ENCODE data around the gene PAK3.

PAK3 gene

DNA sequence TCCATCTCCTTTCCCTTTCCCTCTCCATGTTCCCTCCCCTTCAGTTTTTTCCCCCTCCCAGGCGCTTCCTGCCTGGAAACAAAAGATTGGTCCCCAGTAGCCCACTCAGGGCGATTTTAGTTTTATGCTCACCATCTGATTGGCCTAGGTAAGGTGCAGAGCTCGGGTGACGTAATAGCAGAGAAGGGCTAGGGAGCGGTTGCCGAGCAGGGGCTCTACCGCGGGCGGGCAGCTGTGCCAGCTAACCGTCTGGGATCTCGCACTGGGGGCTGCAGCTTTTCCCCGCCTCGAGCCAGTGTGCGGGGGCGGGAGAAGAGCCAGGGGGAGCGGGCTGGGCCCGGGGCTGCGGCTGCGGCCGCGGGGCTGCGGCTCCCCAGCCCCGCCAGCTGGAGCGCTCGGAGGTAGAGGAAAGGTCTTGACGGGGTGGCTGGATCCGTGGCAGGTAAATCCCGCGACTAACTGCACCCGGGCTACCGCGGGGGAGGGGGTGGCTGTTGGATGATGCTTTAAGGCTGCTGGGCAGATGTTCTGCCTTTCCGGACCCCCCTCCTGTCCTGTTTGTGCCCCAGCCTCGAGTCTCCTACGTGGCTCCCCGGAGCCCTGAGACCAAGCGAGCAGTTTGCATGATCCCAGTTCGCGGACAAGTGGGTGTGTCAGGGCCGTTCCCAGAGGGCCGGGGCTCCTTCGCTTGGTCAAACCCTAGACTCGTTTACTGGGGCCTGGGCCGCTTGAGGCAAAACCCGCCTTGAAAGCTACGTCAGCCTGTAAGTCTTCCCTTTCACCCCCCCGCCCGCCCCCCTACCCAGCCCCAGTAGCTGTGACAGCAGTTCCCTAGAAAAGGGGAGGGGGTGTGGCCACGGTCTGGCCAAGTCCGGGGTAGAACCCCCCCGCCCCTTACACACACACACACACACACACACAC, at the start of gene PAK3:
Gene PAK3 (plus strand): TSS at position 218 of the 922 bp plus-strand sequence. CDS start 26,913 bp downstream, outside the sequence.
- H3K27me3 ChIP-seq (ENCODE audit: control insufficient read depth, insufficient read depth, low read length): no peaks in the 10 kb centered on the region
- no peaks in the 10 kb centered on the region for H3K4me1 ChIP-seq
- no peaks in the 10 kb centered on the region for H3K79me2 ChIP-seq
- peak within 1 kb of the TSS; percentile 79 for H3K4me2 ChIP-seq (ENCODE audit: low read length)
- H3K9ac ChIP-seq: no peak within 1 kb of the TSS
- H3K36me3 ChIP-seq (ENCODE audit: control insufficient read depth, insufficient read depth, low read length): no peaks in the 10 kb centered on the region
- no peaks in the 10 kb centered on the region for H3K9me3 ChIP-seq (ENCODE audit: control insufficient read depth, low read length)
- TF ChIP-seq, protein P1, sequence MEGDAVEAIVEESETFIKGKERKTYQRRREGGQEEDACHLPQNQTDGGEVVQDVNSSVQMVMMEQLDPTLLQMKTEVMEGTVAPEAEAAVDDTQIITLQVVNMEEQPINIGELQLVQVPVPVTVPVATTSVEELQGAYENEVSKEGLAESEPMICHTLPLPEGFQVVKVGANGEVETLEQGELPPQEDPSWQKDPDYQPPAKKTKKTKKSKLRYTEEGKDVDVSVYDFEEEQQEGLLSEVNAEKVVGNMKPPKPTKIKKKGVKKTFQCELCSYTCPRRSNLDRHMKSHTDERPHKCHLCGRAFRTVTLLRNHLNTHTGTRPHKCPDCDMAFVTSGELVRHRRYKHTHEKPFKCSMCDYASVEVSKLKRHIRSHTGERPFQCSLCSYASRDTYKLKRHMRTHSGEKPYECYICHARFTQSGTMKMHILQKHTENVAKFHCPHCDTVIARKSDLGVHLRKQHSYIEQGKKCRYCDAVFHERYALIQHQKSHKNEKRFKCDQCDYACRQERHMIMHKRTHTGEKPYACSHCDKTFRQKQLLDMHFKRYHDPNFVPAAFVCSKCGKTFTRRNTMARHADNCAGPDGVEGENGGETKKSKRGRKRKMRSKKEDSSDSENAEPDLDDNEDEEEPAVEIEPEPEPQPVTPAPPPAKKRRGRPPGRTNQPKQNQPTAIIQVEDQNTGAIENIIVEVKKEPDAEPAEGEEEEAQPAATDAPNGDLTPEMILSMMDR (IDR thresholded peaks at IDR 0.05): no peak
- peak within 1 kb of the TSS; percentile 50 for H3K4me3 ChIP-seq (ENCODE audit: low read depth, low read length)
- no peak within 1 kb of the TSS for H3K27ac ChIP-seq
- H2AFZ ChIP-seq: peak within 1 kb of the TSS; percentile 87

- Histone ChIP-seq H3K4me3 (ENCODE audit: low read depth, low read length) (no peak overlapping the region), H3K79me2 (no peaks in the 10 kb centered on the region), H3K27ac (no peak overlapping the region), H3K27me3 (ENCODE audit: control insufficient read depth, insufficient read depth, low read length) (no peaks in the 10 kb centered on the region), H3K4me2 (ENCODE audit: low read length) (no peak overlapping the region), H3K36me3 (ENCODE audit: control insufficient read depth, insufficient read depth, low read length) (no peaks in the 10 kb centered on the region), H2AFZ (no peak overlapping the region), H3K9ac (no peak overlapping the region), H3K4me1 (no peaks in the 10 kb centered on the region), H3K9me3 (ENCODE audit: control insufficient read depth, low read length) (no peaks in the 10 kb centered on the region)
- TF ChIP-seq, protein P1 (IDR thresholded peaks at IDR 0.05): no peak
Observed at GRCh38 chrX:111047575-111047974, 48.4 kb upstream of the PAK3 start.

GRCh38 chrX:111052478-111052877, 43.5 kb upstream of the PAK3 start:
- H3K4me3 ChIP-seq (ENCODE audit: low read depth, low read length): no peak overlapping the region
- TF ChIP-seq, protein P1 (IDR thresholded peaks at IDR 0.05): no peak
- no peak overlapping the region for H3K9ac ChIP-seq
- no peaks in the 10 kb centered on the region for H3K9me3 ChIP-seq (ENCODE audit: control insufficient read depth, low read length)
- H3K27me3 ChIP-seq (ENCODE audit: control insufficient read depth, insufficient read depth, low read length): no peaks in the 10 kb centered on the region
- no peaks in the 10 kb centered on the region for H3K4me1 ChIP-seq
- no peak overlapping the region for H3K27ac ChIP-seq
- no peak overlapping the region for H2AFZ ChIP-seq
- H3K79me2 ChIP-seq: no peaks in the 10 kb centered on the region
- no peak overlapping the region for H3K4me2 ChIP-seq (ENCODE audit: low read length)
- H3K36me3 ChIP-seq (ENCODE audit: control insufficient read depth, insufficient read depth, low read length): no peaks in the 10 kb centered on the region

GRCh38 chrX:111071542-111072277, 24.3 kb upstream of the PAK3 start:
- Histone ChIP-seq H3K27ac (no peak overlapping the region), H3K9ac (no peak overlapping the region), H3K9me3 (ENCODE audit: control insufficient read depth, low read length) (no peaks in the 10 kb centered on the region), H3K27me3 (ENCODE audit: control insufficient read depth, insufficient read depth, low read length) (no peaks in the 10 kb centered on the region), H3K4me3 (ENCODE audit: low read depth, low read length) (no peak overlapping the region), H3K4me2 (ENCODE audit: low read length) (no peak overlapping the region), H2AFZ (no peak overlapping the region), H3K79me2 (no peaks in the 10 kb centered on the region), H3K4me1 (no peaks in the 10 kb centered on the region), H3K36me3 (ENCODE audit: control insufficient read depth, insufficient read depth, low read length) (no peaks in the 10 kb centered on the region)
- TF ChIP-seq, protein P1 (IDR thresholded peaks at IDR 0.05): no peak
